ENCODE measurements around the gene PLEKHG4B.

PLEKHG4B gene

DNA sequence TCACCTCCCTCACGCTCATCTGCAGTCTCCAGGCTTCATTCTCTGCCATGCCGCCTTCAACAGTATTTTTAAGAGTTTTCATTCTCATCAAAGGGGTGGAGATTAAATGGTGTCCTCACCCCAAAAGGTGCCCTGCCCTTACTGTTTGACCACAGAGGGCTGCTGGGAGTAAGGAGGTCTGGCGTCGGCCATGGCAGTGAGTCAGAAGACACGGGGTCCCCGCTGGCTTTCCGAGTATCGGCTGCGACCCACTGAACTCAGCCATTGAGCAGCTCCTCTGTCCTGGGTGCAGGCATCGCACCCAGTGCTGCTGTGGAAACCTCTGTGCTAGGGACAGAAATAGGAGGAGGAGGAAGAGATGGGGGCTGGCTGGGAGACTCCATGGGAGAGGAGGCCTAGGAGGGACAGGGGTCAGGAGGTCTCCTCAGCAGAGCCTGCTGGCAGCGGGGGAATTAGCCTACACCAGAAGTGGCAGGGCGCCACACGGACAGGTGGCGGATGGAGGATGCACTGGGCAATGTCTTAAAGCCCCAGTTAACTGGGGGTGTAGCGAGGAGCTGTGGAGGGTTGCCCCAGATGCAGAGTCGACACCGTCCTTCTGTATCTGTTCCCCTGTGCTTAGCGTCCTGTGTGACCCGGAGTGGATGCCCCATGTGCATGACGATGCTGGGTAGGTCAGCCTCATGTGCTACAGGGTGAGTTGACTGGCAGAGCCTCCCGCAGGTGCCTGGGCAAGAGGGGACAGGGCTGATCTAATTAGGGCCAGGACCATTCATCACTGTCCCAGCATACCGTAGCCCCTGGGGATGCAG lies 15.4 kb upstream of the PLEKHG4B start:
- no peak for DNase-seq

- no peak for DNase-seq
Measured at GRCh38 chr5:77170-77501, 14.8 kb upstream of the PLEKHG4B start.

DNA sequence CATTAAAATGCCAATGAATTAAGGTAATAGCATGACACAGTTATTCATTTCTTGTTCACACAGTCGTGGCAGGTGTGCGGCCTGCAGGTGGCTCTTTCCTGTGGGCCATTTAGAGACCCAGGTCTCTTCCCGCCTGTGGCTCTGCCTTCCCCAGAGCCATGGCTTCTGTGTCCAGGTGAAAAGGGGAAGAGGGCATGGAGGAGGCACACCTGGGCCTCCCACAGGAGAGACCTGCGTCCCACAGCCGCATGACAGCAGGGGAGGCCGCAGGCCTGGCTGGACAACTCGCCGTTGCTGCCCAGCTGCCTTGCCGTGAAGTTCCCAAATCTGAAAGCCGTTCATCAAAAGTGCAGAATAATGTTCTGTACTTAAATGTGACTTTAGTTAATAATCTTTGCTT lies 14.4 kb upstream of the PLEKHG4B start:
- no peak for DNase-seq

DNA sequence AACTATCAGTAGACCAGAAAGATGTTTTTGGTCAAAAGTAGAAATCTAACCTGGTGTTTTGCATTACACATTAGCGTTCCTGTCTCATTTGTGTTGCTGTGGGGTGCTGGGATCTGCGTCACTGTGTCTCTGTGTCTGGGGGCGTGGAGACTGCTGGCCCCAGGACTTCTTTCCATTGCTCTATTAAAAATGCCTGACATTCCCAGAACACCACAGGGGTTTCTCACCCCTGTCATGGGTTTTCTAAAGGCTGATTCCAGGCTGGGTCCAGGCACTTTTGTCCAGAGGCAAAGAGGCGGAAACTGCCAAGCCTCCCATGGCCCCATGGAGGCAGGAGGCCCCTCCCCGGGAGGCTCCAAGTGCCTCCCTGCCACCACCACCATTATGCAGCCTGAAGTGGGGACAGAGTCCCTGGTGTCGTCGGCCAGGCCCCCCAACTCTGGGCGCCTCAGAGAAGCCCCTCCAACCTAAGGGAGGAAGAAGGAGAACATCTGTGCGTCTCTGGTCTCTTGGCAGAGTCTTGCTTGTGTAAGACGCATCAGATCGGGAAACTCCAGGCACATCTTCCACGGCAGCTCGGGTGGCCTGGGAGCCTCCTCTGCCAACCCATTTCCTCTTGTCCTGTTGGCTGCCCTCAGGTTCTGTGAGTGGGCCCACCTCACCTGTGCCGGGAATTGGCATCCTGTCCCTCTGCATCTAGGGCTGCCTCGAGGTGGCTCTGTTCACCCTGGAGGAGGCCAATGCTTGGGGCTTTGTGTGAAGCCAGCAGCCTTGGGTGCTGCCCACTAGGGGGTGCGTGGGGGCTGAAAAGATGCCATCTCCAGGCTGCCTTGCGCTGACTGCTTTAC lies 13.8 kb upstream of the PLEKHG4B start:
- no peak for DNase-seq

DNA sequence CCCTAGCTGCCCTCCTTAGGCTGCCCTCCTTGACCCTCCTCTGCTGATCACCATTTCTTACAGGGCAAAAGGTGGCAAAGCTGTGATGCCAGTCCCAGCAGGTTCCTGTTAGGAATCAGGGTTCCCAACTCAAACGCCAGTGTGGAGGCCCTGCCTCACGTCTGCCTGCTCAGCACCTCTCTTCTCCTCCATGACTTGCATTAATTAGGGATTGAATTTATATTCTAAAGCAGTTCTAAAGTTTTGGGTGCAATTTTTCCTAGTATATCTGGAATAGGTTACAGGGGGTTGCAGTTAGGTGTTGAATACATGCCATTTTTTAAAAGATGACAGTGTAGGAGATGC lies 13.2 kb upstream of the PLEKHG4B start:
- DNase-seq, result no peak

GRCh38 chr5:79263-79662 lies 12.7 kb upstream of the PLEKHG4B start:
- no peak for DNase-seq

DNA sequence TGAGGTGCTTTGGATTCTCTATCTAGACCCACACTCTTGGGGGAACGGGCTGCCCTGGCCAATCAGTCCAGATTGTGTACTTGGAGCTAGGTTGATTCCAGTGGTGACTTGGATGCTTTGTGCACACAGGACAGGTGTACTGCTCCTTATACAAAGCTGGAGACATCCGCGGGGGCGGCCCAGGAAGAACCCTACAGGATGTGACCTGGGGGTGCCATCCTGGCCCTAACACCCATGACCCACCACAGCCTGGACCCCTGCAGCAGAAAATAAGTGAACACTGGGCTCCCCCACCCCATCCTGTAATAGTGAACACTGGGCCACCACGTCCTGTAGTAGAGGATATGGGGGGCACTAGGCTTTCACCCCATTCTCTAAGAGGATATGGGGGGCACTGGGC lies 12.1 kb upstream of the PLEKHG4B start:
- no peak for DNase-seq

- DNase-seq, result no peak
Measured at GRCh38 chr5:81391-82021, 10.5 kb upstream of the PLEKHG4B start.

DNA sequence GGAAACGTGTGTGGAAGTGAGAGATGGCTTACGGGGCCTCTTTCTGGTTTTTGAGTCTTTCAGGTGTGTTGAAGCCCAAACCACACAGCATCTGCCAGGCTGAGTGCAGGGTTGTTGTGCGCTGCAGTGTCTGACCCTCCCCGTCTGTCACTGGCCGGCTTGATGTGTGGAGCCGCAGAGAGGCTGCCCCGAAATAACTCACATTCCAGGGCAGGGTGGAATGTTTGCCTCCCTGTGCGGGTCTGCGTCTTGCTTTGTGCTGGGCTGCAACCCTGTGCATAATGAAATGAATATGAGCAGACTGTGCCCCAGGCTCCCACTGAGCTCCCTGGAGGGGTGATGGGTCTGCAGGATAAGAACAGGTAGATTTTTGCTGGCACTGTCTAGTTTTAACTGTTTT lies 9.9 kb upstream of the PLEKHG4B start:
- no peak for DNase-seq

DNA sequence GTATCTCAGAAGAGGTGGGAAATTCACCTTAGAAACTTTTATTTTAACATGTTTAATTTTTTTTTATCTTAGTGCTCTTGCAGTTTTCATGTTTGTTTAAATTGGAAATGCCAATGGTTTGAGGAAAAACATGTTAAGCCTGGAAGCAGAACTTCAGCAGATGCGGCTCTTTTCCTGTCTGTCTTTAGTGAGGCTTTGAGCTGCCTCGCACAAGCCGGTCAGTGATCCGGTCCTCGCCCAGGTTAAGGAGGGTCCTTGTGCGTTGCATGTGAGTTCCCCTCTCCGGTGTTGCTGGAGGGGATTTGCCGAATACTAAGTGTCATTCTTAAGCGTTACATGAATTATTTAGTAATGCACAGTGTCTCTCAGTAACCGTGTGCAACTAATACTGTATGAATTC lies 9.4 kb upstream of the PLEKHG4B start:
- no peak for DNase-seq

DNA sequence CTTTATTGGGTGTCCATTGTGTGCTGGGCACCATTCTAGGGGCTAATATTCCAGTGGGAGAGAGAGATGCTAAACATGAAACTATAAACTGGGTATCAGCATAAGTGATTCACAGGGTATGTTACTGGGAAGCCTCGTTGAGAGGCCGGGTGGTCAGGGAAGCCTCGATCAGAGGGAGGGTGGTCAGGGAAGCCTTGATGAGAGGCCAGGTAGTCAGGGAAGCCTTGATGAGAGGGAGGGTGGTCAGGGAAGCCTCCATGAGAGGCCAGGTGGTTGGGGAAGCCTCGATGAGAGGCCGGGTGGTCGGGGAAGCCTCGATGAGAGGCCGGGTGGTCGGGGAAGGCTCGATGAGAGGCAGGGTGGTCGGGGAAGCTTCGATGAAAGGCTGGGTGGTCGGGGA lies 8.9 kb upstream of the PLEKHG4B start:
- DNase-seq, result no peak

- no peak for DNase-seq
Measured at GRCh38 chr5:85334-85995, 6.5 kb upstream of the PLEKHG4B start.

DNA sequence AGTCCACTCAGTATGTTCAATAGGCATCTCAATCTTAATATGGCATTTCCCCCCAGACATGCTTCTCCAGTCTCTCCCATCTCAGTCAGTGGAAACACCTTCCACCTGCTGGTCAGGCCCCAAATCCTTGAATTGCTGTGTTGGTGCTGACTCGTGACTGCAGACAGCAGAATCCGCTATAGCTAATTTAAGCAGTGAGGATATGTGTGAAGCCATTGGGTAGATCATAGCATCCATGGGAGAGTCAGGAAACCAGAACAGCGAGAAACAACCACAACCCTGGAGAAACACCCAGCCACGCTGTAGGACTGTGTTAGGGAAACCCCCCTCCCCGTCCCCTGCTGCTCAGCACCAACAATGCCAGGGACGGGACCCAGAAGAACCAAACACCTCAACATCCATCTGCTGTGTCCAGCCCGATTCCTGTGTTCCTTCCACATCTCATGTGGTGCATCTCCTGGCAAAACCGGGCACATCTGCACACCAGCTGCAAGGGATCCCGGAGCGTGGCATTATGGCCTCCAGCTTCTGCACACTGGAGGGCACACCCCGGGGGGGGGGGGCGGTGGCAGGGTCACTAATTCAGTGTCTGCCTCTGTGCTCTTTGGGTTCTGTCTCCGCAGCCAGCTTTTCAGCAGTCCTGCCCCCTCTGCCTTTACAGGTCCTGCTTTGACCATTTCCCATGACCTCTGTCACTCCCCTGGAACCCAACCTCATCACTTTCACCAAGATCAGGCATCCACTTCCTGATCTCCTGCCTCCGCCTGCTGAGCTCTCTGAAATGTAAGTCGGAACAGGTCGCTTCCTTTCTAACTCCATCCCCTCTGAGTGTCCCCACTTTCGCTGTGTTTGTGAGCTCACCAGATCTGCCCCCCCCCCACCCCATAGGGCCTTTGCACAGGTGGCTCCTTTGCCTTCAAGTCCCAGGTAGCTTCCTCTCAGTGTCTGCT lies 2.4 kb upstream of the PLEKHG4B start:
- no peak for DNase-seq

DNA sequence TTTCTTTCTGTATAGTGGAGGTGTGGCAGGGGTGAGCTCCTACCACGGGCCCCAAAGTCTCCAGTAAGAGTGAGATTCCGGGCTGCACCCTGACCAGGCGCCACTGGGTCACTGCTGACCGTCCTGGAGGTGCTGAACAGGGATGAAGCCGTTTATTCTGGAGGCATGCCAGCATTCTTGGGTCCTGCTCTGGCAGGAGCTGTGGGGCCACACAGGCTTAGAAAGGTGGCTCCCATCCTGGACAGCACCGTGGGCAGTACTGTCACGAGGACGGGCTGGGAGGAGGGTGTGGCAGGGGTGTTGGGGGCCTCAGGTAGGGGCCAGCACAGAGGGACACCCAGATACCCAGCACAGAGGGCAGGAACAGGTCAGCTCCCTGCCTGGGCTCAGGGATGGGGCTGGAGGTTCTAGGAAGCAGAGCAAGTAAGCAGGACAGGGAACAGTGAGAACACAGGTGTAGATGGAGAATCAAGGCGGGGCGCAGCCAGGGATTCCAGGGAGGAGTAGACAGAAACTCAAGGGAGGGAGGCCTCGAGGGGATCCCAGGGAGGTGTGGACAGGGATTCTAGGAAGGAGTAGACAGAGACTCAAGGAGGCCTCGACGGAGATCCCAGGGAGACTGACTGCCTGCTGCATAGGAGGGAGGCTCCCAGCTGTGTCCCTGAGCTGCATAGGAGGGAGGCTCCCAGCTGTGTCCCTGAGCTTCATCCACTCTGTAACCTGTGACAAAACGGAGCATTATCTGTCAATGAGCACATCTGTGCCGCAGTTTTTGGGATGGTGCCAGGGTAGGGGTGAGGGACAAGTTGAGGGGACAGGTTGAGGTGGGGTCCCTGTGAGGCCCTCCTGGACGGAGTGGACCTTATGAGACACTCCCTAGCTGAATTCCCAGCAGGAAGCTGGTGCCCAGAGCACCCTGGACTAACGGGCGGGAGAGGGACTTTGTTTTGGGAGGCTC lies 1.1 kb upstream of the PLEKHG4B start:
- DNase-seq, result peak; percentile 8

GRCh38 chr5:92401-93220 lies 643 bp downstream of the PLEKHG4B start:
- DNase-seq, result no peak

GRCh38 chr5:93221-93980 lies 1.4 kb downstream of the PLEKHG4B start:
- no peak for DNase-seq

DNA sequence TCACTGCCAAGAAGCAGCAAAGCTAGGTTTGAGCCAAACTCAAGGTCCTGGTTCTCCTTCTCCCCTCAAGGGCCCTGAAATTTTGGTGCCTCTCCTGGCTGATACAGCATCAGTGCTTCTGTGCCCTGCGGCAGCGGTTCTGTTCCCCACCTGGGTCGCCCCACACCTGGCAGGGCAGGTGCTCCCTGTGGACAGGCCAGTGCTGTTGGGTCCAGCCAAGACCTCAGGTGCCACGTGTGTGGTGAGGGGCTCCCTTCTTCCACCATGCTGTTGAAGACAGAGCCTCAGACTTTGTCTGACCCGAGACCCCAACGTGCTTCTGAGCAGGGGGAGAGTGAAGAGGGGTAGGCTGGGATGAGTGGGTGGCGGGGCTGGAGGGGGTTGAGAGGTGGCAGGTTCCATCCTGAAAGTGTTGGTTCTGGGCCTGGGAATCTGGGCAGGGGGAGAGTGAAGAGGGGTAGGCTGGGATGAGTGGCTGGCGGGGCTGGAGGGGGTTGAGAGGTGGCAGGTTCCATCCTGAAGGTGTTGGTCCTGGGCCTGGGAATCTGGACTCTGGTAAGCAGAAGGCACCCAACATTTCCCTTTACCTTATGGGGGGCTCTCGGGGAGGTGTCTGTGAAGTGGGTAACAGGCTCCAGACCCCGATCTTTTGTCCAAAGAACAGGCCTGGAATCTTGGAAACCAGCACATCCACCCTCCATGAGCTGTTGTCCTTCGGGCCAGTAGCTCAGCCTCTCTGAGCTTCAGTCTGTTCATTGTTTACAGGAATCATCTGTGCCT lies 2.3 kb downstream of the PLEKHG4B start:
- DNase-seq, result no peak

DNA sequence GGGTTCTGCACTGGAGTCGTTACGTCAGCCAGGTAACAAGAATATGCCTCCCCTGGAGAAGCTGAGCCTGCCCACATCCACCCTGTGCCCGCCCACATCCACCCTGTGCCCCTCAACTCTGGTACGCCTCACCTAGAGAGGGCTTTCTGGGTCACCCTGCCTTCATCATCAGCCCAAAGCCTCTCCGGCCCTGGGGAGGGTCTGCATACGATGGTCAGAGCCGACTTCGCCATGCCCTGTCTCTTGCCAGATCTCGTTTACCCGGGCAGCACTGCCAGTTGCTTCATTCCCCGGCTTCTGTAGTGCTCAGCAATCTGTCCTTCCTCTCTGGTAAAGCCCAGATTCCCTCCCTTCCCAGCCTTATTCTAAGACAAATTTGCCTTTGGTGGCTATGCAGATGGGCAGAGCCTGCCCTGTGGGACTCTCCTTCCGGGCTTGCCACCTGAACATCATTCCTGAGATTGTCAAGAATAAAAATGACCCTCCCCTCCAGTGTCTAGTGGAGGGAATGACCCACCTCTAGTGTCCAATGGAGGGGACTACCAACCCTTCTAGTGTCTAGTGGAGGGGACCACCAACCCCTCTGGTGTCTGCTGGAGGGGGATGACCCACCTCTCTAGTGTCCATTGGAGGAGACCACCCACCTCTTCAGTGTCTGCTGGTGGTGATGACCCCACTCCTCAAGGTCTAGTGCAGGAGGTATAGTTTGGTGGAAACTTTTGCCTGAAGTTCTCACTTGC lies 3.4 kb downstream of the PLEKHG4B start:
- DNase-seq, result no peak
